GM12878 (cell line): ENCODE measurements around the gene EPHA4. TPM values are rescaled to one million over a fixed set of nuclear protein-coding genes. Genes with fewer than 3 reads are reported as not detected.

Experiments
- ATAC-seq: fragments of 200-7000 bp; cut with Tn5 transposase; 3 replicates; pipeline ENCODE4 v1.9.1; 2020; ENCODE audit warnings: mild to moderate bottlenecking, moderate library complexity
- BruUV-seq: library from RNA; stranded (reverse); fragments of 400-500 nt; replicated peaks from 2 replicates; lab custom pipeline; 2021; lab: Mats Ljungman, UMichigan
- CTCF ChIA-PET: fragments of 300-600 bp; sonication (Branson Sonifier 250); formaldehyde crosslinking; extraction: SDS; loops from one replicate; lab custom pipeline; 2021; ENCODE audit warnings: inconsistent platforms; lab: Yijun Ruan, JAX
- POLR2A ChIA-PET: fragments of 350-600 bp; formaldehyde crosslinking; extraction: SDS; loops from one replicate; lab custom pipeline; 2021; ENCODE audit warnings: inconsistent platforms; lab: Charles Lee
- RAD21 ChIA-PET: fragments of 300-600 bp; sonication (Branson Sonifier 250); formaldehyde crosslinking; loops from one replicate; lab custom pipeline; 2023; ENCODE audit warnings: antibody characterized with exemption; ENCODE audit not compliant: unreplicated experiment; lab: Charles Lee
- SMC1A ChIA-PET: fragments of 300-600 bp; sonication (Branson Sonifier 250); formaldehyde crosslinking; loops from one replicate; lab custom pipeline; 2023; ENCODE audit not compliant: unreplicated experiment, uncharacterized antibody; lab: Charles Lee
- DNase-seq: peaks from one replicate; pipeline ENCODE4 v3.0.0-alpha.2; 2011; ENCODE audit warnings: low read depth, low spot score
- FAIRE-seq: peaks from 3 replicates; lab custom pipeline; 2011; peaks lifted over from hg19 to GRCh38; lab: Jason Lieb, UNC
- H2AFZ ChIP-seq: 2 replicates; pipeline ENCODE4 v1.6.0; 2011; ENCODE audit warnings: low read depth, low read length, control low read depth; ENCODE audit not compliant: control insufficient read depth
- H3K27ac ChIP-seq: 2 replicates; pipeline ENCODE4 v1.5.1; 2011; ENCODE audit warnings: control low read depth; ENCODE audit not compliant: control insufficient read depth, insufficient read depth
- H3K27me3 ChIP-seq, 2 experiments: replicated peaks in 1 of 2; 2 replicates each; pipeline versions ENCODE4 v1.6.0 to v1.6.1; 2011; ENCODE audit warnings: low read length in 1 of 2; ENCODE audit not compliant: control insufficient read depth in 2 of 2, insufficient read depth in 2 of 2
- H3K36me3 ChIP-seq, 2 experiments: 2 replicates each; pipeline ENCODE4 v1.5.1; 2011; ENCODE audit warnings: low read length in 1 of 2; ENCODE audit not compliant: control insufficient read depth in 2 of 2, insufficient read depth in 2 of 2
- H3K4me1 ChIP-seq: 2 replicates; pipeline ENCODE4 v1.6.1; 2011; ENCODE audit warnings: mild to moderate bottlenecking, low read length, moderate library complexity, mixed read lengths; ENCODE audit not compliant: control insufficient read depth, insufficient read depth
- H3K4me2 ChIP-seq: 2 replicates; pipeline ENCODE4 v1.6.0; 2011; ENCODE audit warnings: control low read depth; ENCODE audit not compliant: control insufficient read depth, insufficient read depth
- H3K4me3 ChIP-seq: fragments of 200-600 bp; sonication (generic); 2 replicates; pipeline ENCODE4 v1.5.1; 2016
- H3K79me2 ChIP-seq: 2 replicates; pipeline ENCODE4 v1.6.0; 2011; ENCODE audit warnings: low read length; ENCODE audit not compliant: control insufficient read depth, insufficient read depth
- H3K9ac ChIP-seq: 2 replicates; pipeline ENCODE4 v1.8.0; 2011; ENCODE audit warnings: low read length, control low read depth, mixed read lengths; ENCODE audit not compliant: control insufficient read depth, insufficient read depth
- H3K9me3 ChIP-seq: replicated peaks from 3 replicates; pipeline ENCODE4 v1.5.1; 2011; ENCODE audit warnings: mild to moderate bottlenecking, low read length; ENCODE audit not compliant: control insufficient read depth, insufficient read depth
- H4K20me1 ChIP-seq: 2 replicates; pipeline ENCODE4 v1.6.0; 2011; ENCODE audit not compliant: control insufficient read depth, insufficient read depth
- EP300 ChIP-seq, 2 experiments: fragments of 150-350 bp in 1 of 2; IDR thresholded peaks; 2 replicates each; pipeline ENCODE4 v1.6.1; 2011 to 2012; ENCODE audit warnings: low read depth in 2 of 2, low read length in 2 of 2, borderline replicate concordance in 1 of 2, improper control_type of control experiment in 1 of 2, inconsistent platforms in 1 of 2; ENCODE audit not compliant: control insufficient read depth in 1 of 2
- ETV6 ChIP-seq, 2 experiments: fragments of 450-650 bp in 1 of 2; IDR thresholded peaks in 1 of 2; conservative IDR thresholded peaks in 1 of 2; 2 replicates each; pipeline ENCODE4 v1.6.1; 2014; ENCODE audit warnings: antibody characterized with exemption in 1 of 2, borderline replicate concordance in 1 of 2, low read depth in 1 of 2, mild to moderate bottlenecking in 1 of 2, moderate library complexity in 1 of 2
- FOXM1 ChIP-seq: IDR thresholded peaks from 2 replicates; pipeline ENCODE4 v1.6.1; 2012; ENCODE audit warnings: low read depth, mild to moderate bottlenecking, inconsistent platforms, low read length, moderate library complexity
- GABPA ChIP-seq: IDR thresholded peaks from 2 replicates; pipeline ENCODE4 v1.6.1; 2014; ENCODE audit warnings: antibody characterized with exemption, low read depth, mild to moderate bottlenecking, inconsistent platforms
- IKZF2 ChIP-seq, 2 experiments: fragments of 450-650 bp; IDR thresholded peaks; 2 replicates each; pipeline ENCODE4 v1.6.1; 2017; ENCODE audit warnings: mild to moderate bottlenecking in 2 of 2, moderate library complexity in 2 of 2
- NBN ChIP-seq: fragments of 450-650 bp; IDR thresholded peaks from 2 replicates; pipeline ENCODE4 v1.6.1; 2016
- NFXL1 ChIP-seq: fragments of 450-650 bp; IDR thresholded peaks from 2 replicates; pipeline ENCODE4 v1.6.1; 2017; ENCODE audit warnings: antibody characterized with exemption, mild to moderate bottlenecking, borderline replicate concordance
- PAX5 ChIP-seq: IDR thresholded peaks from 2 replicates; pipeline ENCODE4 v1.6.1; 2011; ENCODE audit warnings: low read depth, low read length, borderline replicate concordance
- POLR2AphosphoS5 ChIP-seq: IDR thresholded peaks from 2 replicates; pipeline ENCODE4 v1.6.1; 2011; ENCODE audit warnings: mild to moderate bottlenecking, low read length, inconsistent platforms
- ZNF207 ChIP-seq: fragments of 450-650 bp; IDR thresholded peaks from 2 replicates; pipeline ENCODE4 v1.6.1; 2014; ENCODE audit warnings: antibody characterized with exemption, mild to moderate bottlenecking, borderline replicate concordance
- ZNF622 ChIP-seq: fragments of 450-650 bp; IDR thresholded peaks from 2 replicates; pipeline ENCODE4 v1.6.1; 2017; ENCODE audit warnings: mild to moderate bottlenecking, inconsistent platforms
- WGBS: methylation state at CpG from one replicate; pipeline ENCODE4 v1.1.6; 2016; ENCODE audit warnings: low lambda C conversion rate; ENCODE audit not compliant: insufficient replicate concordance, insufficient coverage; ENCODE audit errors: missing lambda C conversion rate; 5-methylcytosine and 5-hydroxymethylcytosine counted together
- in situ Hi-C: fragments of 300-500 bp; cut with MboI; formaldehyde crosslinking; loops from 9 replicates; pipeline ENCODE4 v1.14.3; 2018; ENCODE audit warnings: mixed read lengths
- intact Hi-C: fragments of 100-400 bp; cut with micrococcal nuclease; formaldehyde crosslinking; loops from one replicate; pipeline ENCODE4 v1.14.2; 2022; ENCODE audit not compliant: unreplicated experiment
- polyA plus RNA-seq, 11 experiments: library from polyadenylated mRNA; depleted of rRNA in 4 of 11; unstranded in 6 of 11; stranded (reverse) in 5 of 11; fragments of >200 nt; fragmentation: Nextera tagmentation in 4 of 11; fragmentation: Illumina TruSeq in 1 of 11; extraction: Ambion mirVana in 4 of 11; extraction: Trizol in 1 of 11; gene quantifications; 1 replicate in 1 of 11; 2 replicates in 10 of 11; pipeline versions ENCODE4 v1.2.1 to v1.2.3, GENCODE V29; 2011 to 2016; ENCODE audit warnings: inconsistent platforms in 2 of 11, missing spikeins in 2 of 11, low read depth in 1 of 11
- total RNA-seq, 4 experiments: library from RNA; depleted of rRNA in 3 of 4; stranded (reverse); fragments of >200 nt in 3 of 4; fragmentation: Illumina TruSeq in 1 of 4; extraction: Trizol in 1 of 4; gene quantifications; 2 replicates each; pipeline versions ENCODE4 v1.2.1 to v1.2.3, GENCODE V29; 2013 to 2021
- TF ChIP-seq, protein P1 (sequence below): fragments of 450-650 bp; IDR thresholded peaks from 2 replicates; pipeline ENCODE4 v1.6.1; 2017; ENCODE audit warnings: borderline replicate concordance
- TF ChIP-seq, protein P2 (sequence below): IDR thresholded peaks from 2 replicates; pipeline ENCODE4 v1.6.1; 2012; ENCODE audit warnings: mild to moderate bottlenecking, low read depth, low read length
- TF ChIP-seq, protein P3 (sequence below): fragments of 450-650 bp; IDR thresholded peaks from 2 replicates; pipeline ENCODE4 v1.6.1; 2017; ENCODE audit warnings: mild to moderate bottlenecking, low read depth, inconsistent platforms; ENCODE audit not compliant: poor library complexity, severe bottlenecking

EPHA4 gene
- total and polyA plus RNA-seq, 10 of the 15 experiments (the other 5 are each of a cell fraction or from before 2014, with no cell fraction given): 0.06 to 1.5 (median 0.33) TPM; not detected in 1

DNA sequence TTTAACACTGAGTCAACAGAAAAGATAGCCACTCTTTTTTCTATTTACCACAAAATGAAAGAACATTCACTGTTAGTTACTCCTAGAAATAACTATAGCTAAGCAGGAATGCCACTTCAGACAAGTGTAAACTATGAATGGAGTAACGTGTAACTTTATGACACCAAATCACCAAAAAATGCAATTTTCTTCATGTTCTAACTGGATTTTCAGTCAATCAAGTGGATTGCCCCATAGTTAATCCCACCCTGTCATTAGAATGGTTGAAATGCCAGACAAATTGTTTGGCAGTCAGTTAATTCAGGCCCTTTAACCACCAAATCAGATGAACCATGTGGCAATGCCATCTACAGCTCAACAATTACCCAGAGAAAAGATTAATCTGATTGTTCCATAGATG is 9.9 kb downstream of the EPHA4 start:
- Histone ChIP-seq H3K4me1 (no peaks in the 10 kb centered on the region), H2AFZ (no peak overlapping the region), H3K4me2 (no peak overlapping the region), H3K79me2 (no peaks in the 10 kb centered on the region), H3K27me3 (0 out of 4 replicates have a peak, but pooled peaks cover 0 to 2% of the 10 kb centered on the region in 2 experiments), H3K4me3 (no peak overlapping the region), H3K36me3 (no peaks in the 10 kb centered on the region), H3K9me3 (no peaks in the 10 kb centered on the region), H4K20me1 (no peaks in the 10 kb centered on the region), H3K27ac (no peak overlapping the region), H3K9ac (no peak overlapping the region)
- ChIA-PET CTCF (no interaction called here), POLR2A (no interaction called here), RAD21 (no interaction called here), SMC1A (interaction anchor here (0.7 kb wide), 1 partner anchor 719 kb away, joined by 3 read pairs; no protein-coding TSS in a partner anchor)
- intact Hi-C loops: no loop called here
- in situ Hi-C loops: no loop called here
- no peak for TF ChIP-seq FOXM1
- no peak for TF ChIP-seq EP300 (IDR thresholded peaks at IDR 0.05; ENCODE audit: borderline replicate concordance in 1 of 2, control insufficient read depth in 1 of 2, low read depth in 2 of 2, low read length in 2 of 2)
- TF ChIP-seq NBN: no peak
- no peak for TF ChIP-seq POLR2AphosphoS5
- TF ChIP-seq ZNF622: no peak
- TF ChIP-seq, protein P1, sequence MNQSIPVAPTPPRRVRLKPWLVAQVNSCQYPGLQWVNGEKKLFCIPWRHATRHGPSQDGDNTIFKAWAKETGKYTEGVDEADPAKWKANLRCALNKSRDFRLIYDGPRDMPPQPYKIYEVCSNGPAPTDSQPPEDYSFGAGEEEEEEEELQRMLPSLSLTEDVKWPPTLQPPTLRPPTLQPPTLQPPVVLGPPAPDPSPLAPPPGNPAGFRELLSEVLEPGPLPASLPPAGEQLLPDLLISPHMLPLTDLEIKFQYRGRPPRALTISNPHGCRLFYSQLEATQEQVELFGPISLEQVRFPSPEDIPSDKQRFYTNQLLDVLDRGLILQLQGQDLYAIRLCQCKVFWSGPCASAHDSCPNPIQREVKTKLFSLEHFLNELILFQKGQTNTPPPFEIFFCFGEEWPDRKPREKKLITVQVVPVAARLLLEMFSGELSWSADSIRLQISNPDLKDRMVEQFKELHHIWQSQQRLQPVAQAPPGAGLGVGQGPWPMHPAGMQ: no peak
- TF ChIP-seq GABPA: no peak
- TF ChIP-seq ZNF207: no peak
- no peak for TF ChIP-seq IKZF2 (IDR thresholded peaks at IDR 0.05)
- TF ChIP-seq, protein P2, sequence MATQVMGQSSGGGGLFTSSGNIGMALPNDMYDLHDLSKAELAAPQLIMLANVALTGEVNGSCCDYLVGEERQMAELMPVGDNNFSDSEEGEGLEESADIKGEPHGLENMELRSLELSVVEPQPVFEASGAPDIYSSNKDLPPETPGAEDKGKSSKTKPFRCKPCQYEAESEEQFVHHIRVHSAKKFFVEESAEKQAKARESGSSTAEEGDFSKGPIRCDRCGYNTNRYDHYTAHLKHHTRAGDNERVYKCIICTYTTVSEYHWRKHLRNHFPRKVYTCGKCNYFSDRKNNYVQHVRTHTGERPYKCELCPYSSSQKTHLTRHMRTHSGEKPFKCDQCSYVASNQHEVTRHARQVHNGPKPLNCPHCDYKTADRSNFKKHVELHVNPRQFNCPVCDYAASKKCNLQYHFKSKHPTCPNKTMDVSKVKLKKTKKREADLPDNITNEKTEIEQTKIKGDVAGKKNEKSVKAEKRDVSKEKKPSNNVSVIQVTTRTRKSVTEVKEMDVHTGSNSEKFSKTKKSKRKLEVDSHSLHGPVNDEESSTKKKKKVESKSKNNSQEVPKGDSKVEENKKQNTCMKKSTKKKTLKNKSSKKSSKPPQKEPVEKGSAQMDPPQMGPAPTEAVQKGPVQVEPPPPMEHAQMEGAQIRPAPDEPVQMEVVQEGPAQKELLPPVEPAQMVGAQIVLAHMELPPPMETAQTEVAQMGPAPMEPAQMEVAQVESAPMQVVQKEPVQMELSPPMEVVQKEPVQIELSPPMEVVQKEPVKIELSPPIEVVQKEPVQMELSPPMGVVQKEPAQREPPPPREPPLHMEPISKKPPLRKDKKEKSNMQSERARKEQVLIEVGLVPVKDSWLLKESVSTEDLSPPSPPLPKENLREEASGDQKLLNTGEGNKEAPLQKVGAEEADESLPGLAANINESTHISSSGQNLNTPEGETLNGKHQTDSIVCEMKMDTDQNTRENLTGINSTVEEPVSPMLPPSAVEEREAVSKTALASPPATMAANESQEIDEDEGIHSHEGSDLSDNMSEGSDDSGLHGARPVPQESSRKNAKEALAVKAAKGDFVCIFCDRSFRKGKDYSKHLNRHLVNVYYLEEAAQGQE: no peak
- no peak for TF ChIP-seq NFXL1
- TF ChIP-seq, protein P3, sequence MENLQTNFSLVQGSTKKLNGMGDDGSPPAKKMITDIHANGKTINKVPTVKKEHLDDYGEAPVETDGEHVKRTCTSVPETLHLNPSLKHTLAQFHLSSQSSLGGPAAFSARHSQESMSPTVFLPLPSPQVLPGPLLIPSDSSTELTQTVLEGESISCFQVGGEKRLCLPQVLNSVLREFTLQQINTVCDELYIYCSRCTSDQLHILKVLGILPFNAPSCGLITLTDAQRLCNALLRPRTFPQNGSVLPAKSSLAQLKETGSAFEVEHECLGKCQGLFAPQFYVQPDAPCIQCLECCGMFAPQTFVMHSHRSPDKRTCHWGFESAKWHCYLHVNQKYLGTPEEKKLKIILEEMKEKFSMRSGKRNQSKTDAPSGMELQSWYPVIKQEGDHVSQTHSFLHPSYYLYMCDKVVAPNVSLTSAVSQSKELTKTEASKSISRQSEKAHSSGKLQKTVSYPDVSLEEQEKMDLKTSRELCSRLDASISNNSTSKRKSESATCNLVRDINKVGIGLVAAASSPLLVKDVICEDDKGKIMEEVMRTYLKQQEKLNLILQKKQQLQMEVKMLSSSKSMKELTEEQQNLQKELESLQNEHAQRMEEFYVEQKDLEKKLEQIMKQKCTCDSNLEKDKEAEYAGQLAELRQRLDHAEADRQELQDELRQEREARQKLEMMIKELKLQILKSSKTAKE: no peak
- TF ChIP-seq ETV6 (conservative IDR thresholded peaks at IDR 0.05 in 1 of 2, IDR thresholded peaks at IDR 0.05 in 1 of 2; ENCODE audit: borderline replicate concordance in 1 of 2, low read depth in 1 of 2): no peak
- no peak for TF ChIP-seq PAX5
- ATAC-seq (no peak), DNase-seq (no peak), FAIRE-seq (no peak)
- 0% methylated on average over 1 of the region's 1 CpG for WGBS
- BruUV-seq: no TSS peak
